Measurements from ENCODE around the gene CADM2. TPM values are rescaled to one million over a fixed set of nuclear protein-coding genes. Genes with fewer than 3 reads are reported as not detected.

CADM2 gene
- total RNA-seq, 1 donor from 2014 or later: not detected

- no peak overlapping the region for H3K27ac Mint-ChIP-seq
- intact Hi-C loops (cut with micrococcal nuclease): no loop called here
- no peaks in the 10 kb centered on the region for H3K27me3 Mint-ChIP-seq
- H3K4me1 Mint-ChIP-seq: no peaks in the 10 kb centered on the region
- DNase-seq: no peak
- no peak overlapping the region for H3K4me3 Mint-ChIP-seq
- H3K36me3 Mint-ChIP-seq (ENCODE audit: low read depth): no peaks in the 10 kb centered on the region
- no peaks in the 10 kb centered on the region for H3K9me3 Mint-ChIP-seq
Observed at GRCh38 chr3:85539232-85539631, 580.4 kb downstream of the CADM2 start.

- H3K4me1 Mint-ChIP-seq: no peaks in the 10 kb centered on the region
- DNase-seq: no peak
- no peak overlapping the region for H3K27ac Mint-ChIP-seq
- H3K27me3 Mint-ChIP-seq: no peaks in the 10 kb centered on the region
- no peaks in the 10 kb centered on the region for H3K36me3 Mint-ChIP-seq (ENCODE audit: low read depth)
- intact Hi-C loops (cut with micrococcal nuclease): no loop called here
- no peaks in the 10 kb centered on the region for H3K9me3 Mint-ChIP-seq
- H3K4me3 Mint-ChIP-seq: no peak overlapping the region
Observed at GRCh38 chr3:85554153-85554552, 595.4 kb downstream of the CADM2 start.

DNA sequence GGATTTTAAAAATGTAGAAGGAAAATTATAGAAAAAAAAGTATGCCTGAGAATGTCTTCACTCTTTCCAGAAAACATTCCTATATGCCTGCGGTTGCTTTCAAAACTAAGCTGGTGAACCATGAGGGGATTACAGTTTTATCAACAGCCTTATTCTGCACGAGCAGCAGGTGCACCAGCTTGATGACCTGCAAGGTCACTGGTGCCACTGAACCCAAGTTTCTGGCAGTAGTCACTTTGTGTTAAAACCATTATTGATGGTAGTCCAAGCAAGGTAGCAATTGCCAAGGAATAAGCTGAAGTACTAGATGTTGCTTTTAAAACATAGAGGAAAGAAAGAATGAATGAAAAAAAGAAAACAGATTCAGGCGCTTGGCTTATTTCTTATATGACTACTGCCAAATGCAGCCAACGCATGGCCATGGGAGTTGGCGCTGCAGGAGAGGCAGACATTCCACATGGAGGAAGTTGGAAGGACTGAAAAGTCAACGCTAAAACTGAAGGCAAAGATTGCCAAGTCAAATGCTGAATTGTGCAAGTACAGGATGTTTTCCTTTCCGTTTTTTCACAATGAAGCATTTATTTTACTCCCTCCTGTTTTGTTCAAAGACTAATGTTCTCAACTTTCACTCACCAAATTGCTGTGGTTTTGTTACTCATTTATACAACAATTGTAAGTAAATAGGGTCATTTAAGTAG is 601.4 kb downstream of the CADM2 start:
- no peaks in the 10 kb centered on the region for H3K27me3 Mint-ChIP-seq
- H3K36me3 Mint-ChIP-seq (ENCODE audit: low read depth): no peaks in the 10 kb centered on the region
- H3K4me3 Mint-ChIP-seq: no peak overlapping the region
- H3K9me3 Mint-ChIP-seq: no peaks in the 10 kb centered on the region
- no peaks in the 10 kb centered on the region for H3K4me1 Mint-ChIP-seq
- intact Hi-C loops (cut with micrococcal nuclease): no loop called here
- no peak for DNase-seq
- no peak overlapping the region for H3K27ac Mint-ChIP-seq

DNA sequence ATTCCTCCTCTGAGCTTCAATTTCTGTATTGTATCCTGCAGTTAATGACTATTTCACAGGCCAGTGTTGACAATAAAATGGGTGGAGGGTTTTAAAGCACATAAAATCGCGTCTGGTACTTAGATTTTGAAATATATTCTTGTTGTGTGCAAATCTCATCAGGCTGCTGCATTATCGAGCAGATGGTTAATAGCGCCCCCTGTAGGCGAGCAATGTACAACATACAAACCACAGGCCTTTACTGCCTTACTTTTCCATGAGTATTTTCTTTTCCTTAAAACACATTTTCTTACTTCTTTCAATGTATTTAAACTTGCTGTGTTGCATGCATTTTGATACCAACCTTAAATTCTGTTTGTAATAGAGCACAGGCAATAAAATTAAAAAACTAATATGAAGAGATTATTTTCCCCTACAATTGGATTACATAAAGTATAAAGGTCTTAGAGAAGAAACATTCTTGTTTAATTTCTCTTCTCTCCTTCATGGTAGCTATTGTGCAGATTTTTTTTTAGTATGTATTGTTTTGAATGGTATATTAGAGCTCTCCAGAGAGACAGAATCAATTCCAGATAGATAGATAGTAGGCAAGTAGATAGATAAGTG is 608.4 kb downstream of the CADM2 start:
- no peaks in the 10 kb centered on the region for H3K4me1 Mint-ChIP-seq
- no peaks in the 10 kb centered on the region for H3K27me3 Mint-ChIP-seq
- no peak overlapping the region for H3K4me3 Mint-ChIP-seq
- no peaks in the 10 kb centered on the region for H3K36me3 Mint-ChIP-seq (ENCODE audit: low read depth)
- intact Hi-C loops (cut with micrococcal nuclease): no loop called here
- H3K27ac Mint-ChIP-seq: no peak overlapping the region
- H3K9me3 Mint-ChIP-seq: no peaks in the 10 kb centered on the region
- peak; percentile 71 for DNase-seq

DNA sequence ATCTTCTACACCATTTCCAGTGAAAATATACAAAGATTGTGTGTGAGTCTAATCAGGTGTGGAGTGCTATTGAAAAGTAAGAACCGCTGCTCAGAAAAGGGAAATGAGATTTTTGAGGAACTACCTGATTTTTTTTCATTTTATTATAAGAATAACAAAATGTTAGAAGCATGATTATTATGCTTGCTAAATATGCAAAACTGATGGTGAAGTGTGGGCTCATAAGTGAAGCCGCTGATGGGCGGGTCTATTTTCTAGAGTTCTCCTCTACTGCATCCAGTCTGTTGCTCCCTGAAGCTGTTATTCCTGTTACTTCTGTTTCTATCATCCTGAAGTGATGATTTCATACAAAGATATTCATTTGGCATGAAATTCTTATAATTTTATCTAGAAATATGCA is 612.0 kb downstream of the CADM2 start:
- no peak overlapping the region for H3K27ac Mint-ChIP-seq
- intact Hi-C loops (cut with micrococcal nuclease): no loop called here

DNA sequence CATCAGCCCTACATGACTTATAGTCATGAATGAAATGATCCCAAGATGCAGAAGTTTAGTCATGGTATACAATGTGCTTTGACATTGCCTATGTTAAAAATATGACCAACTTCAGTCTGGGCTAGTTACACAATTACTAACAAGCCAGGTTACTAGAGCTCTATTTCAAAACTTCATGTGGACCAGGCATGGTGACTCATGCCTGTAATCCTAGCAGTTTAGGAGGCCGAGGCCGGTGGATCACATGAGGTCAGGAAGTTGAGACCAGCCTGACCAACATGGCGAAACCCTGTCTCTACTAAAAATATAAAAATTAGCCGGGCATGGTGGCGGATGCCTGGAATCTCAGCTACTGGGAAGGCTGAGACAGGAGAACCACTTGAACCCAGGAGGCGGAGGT is 613.0 kb downstream of the CADM2 start:
- Mint-ChIP-seq H3K4me1 (no peaks in the 10 kb centered on the region), H3K9me3 (no peaks in the 10 kb centered on the region), H3K4me3 (no peak overlapping the region), H3K27me3 (no peaks in the 10 kb centered on the region), H3K36me3 (ENCODE audit: low read depth) (no peaks in the 10 kb centered on the region), H3K27ac (no peak overlapping the region)
- intact Hi-C loops (cut with micrococcal nuclease): no loop called here
- no peak for DNase-seq

More for the DNA sequence above, 612.0 kb downstream of the CADM2 start:
- H3K9me3 Mint-ChIP-seq: no peaks in the 10 kb centered on the region
- H3K4me3 Mint-ChIP-seq: no peak overlapping the region
- DNase-seq: no peak
- H3K4me1 Mint-ChIP-seq: no peaks in the 10 kb centered on the region
- H3K27me3 Mint-ChIP-seq: no peaks in the 10 kb centered on the region
- H3K36me3 Mint-ChIP-seq (ENCODE audit: low read depth): no peaks in the 10 kb centered on the region

DNA sequence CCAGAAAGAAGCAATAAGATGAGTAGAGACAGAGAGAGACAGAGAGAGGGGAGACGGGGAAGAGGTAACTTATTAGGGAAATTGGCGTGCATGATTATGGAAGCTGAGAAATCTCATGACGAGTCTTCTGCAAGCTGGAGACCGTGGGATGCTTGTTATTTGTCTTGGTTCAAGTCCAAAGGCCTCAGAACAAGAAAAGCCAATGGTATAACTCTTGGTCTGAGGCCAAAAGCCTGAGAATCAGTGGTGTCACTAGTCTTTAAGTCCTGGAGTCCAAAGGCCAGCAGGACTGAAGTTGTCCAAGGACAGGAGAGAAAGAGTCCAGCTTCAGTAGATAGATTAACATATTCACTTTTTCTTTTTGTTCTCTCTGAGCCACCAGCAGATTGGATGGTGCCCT is 613.6 kb downstream of the CADM2 start:
- no peak overlapping the region for H3K4me3 Mint-ChIP-seq
- H3K27ac Mint-ChIP-seq: no peak overlapping the region
- DNase-seq: no peak
- no peaks in the 10 kb centered on the region for H3K27me3 Mint-ChIP-seq
- H3K9me3 Mint-ChIP-seq: no peaks in the 10 kb centered on the region
- H3K36me3 Mint-ChIP-seq (ENCODE audit: low read depth): no peaks in the 10 kb centered on the region
- intact Hi-C loops (cut with micrococcal nuclease): no loop called here
- no peaks in the 10 kb centered on the region for H3K4me1 Mint-ChIP-seq

DNA sequence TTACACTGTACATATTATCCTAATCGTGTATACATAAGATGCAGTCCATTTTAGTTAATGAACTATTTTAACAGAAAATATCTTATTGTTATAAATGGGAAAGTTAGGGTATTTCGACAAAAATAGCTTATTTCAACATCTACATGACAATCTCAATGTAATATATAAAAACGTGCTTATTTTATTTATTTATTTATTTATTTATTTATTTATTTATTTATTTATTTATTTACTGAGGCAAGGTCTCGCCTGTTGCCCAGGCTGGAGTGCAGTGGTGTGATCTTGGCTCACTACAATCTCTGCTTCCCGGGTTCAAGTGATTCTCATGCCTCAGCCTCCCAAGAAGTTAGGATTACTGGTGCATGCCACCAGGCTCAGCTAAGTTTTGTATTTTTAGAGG is 614.2 kb downstream of the CADM2 start:
- no peaks in the 10 kb centered on the region for H3K4me1 Mint-ChIP-seq
- H3K27me3 Mint-ChIP-seq: no peaks in the 10 kb centered on the region
- H3K4me3 Mint-ChIP-seq: no peak overlapping the region
- intact Hi-C loops (cut with micrococcal nuclease): no loop called here
- H3K9me3 Mint-ChIP-seq: no peaks in the 10 kb centered on the region
- no peak overlapping the region for H3K27ac Mint-ChIP-seq
- no peaks in the 10 kb centered on the region for H3K36me3 Mint-ChIP-seq (ENCODE audit: low read depth)
- no peak for DNase-seq

DNA sequence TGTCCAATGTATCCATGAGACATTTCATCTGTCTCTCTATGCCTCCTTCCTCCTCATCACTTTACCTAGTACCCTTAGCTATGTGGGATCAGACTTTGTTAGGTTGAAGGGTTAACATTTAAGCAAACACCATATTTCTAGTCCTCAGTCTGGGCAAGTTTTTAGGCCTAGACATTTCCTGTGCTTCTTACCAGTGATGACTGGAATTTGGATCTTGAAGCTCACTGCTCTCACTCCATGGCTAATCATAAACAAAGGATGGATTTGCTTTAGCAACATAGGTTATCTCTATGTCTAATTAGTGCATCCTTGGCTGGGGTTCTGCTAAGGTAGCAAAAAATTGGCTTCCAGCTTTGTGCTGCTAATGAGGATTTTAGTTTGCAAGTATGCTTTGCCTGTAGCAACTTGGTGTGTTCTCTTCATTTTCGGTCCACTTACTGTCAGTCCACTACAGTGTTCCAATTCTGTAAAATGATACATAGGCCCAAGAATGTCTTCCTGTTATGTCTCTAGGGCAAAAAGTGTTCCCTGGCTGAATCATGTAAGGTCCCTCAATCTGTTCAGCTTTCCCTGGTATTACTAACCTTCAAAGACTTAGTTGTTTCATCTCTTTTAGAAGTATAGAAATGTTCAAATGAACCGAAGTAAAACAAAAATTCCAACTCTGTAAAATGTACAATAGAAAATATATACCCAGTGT is 615.4 kb downstream of the CADM2 start:
- Mint-ChIP-seq H3K27ac (no peak overlapping the region), H3K4me3 (no peak overlapping the region), H3K36me3 (ENCODE audit: low read depth) (no peaks in the 10 kb centered on the region), H3K27me3 (no peaks in the 10 kb centered on the region), H3K9me3 (no peaks in the 10 kb centered on the region), H3K4me1 (no peaks in the 10 kb centered on the region)
- intact Hi-C loops (cut with micrococcal nuclease): no loop called here
- DNase-seq: no peak

GRCh38 chr3:85576091-85576690 is 617.4 kb downstream of the CADM2 start:
- H3K27ac Mint-ChIP-seq: no peak overlapping the region
- no peak overlapping the region for H3K4me3 Mint-ChIP-seq

DNA sequence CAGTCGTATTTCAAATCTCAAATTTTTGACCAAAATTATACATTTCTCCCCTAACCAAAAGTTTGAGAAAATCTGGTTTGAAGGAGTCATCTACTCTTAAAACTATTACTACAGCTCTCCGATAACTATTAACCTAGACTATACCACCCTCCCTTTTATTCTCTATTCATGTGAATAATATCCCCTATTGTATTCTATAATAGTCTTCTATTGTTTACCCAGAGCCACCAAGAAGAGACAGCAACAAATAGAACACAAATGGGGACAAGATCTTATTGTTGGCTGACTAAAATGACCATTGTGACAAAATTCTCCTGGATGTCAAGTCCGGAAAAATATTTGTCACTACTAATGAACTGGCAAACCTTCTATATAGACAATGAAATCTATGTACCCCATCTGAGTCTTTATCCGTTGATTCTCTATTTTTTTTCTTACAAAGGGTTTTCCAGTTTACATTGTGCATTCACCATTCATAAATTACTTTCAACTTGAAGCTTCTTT is 618.0 kb downstream of the CADM2 start:
- no peak overlapping the region for H3K4me3 Mint-ChIP-seq
- H3K9me3 Mint-ChIP-seq: no peaks in the 10 kb centered on the region
- DNase-seq: no peak
- no peak overlapping the region for H3K27ac Mint-ChIP-seq
- H3K36me3 Mint-ChIP-seq (ENCODE audit: low read depth): no peaks in the 10 kb centered on the region
- no peaks in the 10 kb centered on the region for H3K27me3 Mint-ChIP-seq
- H3K4me1 Mint-ChIP-seq: no peaks in the 10 kb centered on the region
- intact Hi-C loops (cut with micrococcal nuclease): no loop called here

More at GRCh38 chr3:85576091-85576690, 617.4 kb downstream of the CADM2 start:
- Mint-ChIP-seq H3K9me3 (no peaks in the 10 kb centered on the region), H3K4me1 (no peaks in the 10 kb centered on the region), H3K27me3 (no peaks in the 10 kb centered on the region), H3K36me3 (ENCODE audit: low read depth) (no peaks in the 10 kb centered on the region)
- DNase-seq: peak; percentile 83
- intact Hi-C loops (cut with micrococcal nuclease): no loop called here

- Mint-ChIP-seq H3K9me3 (no peaks in the 10 kb centered on the region), H3K27ac (no peak overlapping the region), H3K36me3 (ENCODE audit: low read depth) (no peaks in the 10 kb centered on the region), H3K4me1 (no peaks in the 10 kb centered on the region), H3K27me3 (no peaks in the 10 kb centered on the region), H3K4me3 (no peak overlapping the region)
- no peak for DNase-seq
- intact Hi-C loops (cut with micrococcal nuclease): no loop called here
Observed at GRCh38 chr3:85584779-85585356, 626.1 kb downstream of the CADM2 start.

DNA sequence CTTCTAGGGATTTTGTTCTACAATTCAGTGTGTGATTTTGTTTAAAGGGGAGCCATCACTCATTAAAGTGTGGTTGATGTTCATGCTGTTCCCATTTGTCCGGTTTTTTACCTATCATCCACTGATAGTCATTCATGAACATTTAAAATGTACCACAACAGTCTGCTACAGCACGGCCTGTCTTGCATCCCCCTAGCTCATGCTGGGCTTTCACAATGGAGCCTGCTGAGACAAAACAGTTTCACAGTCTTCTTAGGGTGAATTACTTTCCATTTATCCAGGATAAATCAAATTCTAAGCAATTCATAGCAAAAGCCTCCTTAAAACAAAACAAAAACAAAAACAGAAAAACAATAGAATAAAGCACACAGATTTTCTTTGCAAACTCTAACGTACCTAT is 627.2 kb downstream of the CADM2 start:
- Mint-ChIP-seq H3K9me3 (no peaks in the 10 kb centered on the region), H3K36me3 (ENCODE audit: low read depth) (no peaks in the 10 kb centered on the region), H3K27me3 (no peaks in the 10 kb centered on the region), H3K4me1 (no peaks in the 10 kb centered on the region), H3K4me3 (no peak overlapping the region), H3K27ac (no peak overlapping the region)
- no peak for DNase-seq
- intact Hi-C loops (cut with micrococcal nuclease): no loop called here

DNA sequence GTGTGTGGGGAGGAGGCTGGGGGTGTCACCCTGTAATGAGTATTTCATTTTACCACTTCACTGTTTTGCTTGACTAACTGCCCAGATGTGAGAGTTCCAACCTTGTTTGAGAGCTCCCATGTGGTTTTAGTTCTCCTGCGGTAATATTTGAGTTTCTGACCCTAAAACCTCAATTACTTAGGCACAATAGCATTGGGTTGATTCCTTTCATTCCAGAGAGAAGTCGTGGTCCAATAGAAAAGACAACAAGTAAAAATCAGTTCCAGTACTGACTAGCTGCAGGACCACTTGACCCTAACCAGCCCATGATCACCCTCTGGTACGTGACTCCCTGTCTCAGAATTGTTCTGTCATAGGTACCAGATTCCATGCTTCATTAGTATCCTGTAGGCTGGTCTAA is 630.4 kb downstream of the CADM2 start:
- Mint-ChIP-seq H3K4me1 (no peaks in the 10 kb centered on the region), H3K9me3 (no peaks in the 10 kb centered on the region), H3K27ac (no peak overlapping the region), H3K27me3 (no peaks in the 10 kb centered on the region), H3K36me3 (ENCODE audit: low read depth) (no peaks in the 10 kb centered on the region), H3K4me3 (no peak overlapping the region)
- intact Hi-C loops (cut with micrococcal nuclease): no loop called here
- DNase-seq: no peak
